Fibroblast of pulmonary artery (primary cell): ENCODE results near the gene FILIP1.

Experiments used
- DNase-seq: peaks from one replicate; pipeline ENCODE4 v3.0.0-alpha.2; 2010; ENCODE audit warnings: low read depth
- H3K4me3 ChIP-seq: replicated peaks from 2 replicates; pipeline ENCODE4 v1.5.1; 2011; ENCODE audit warnings: low read depth, mild to moderate bottlenecking, control low read depth, low read length, moderate library complexity
- CTCF ChIP-seq: IDR thresholded peaks from 2 replicates; pipeline ENCODE4 v1.5.1; 2011; ENCODE audit warnings: mild to moderate bottlenecking, control low read depth, low read length, inconsistent platforms; ENCODE audit errors: missing control alignments

Gene FILIP1

GRCh38 chr6:75301537-75301936 lies 192.1 kb downstream of the FILIP1 start:
- no peak for DNase-seq
- H3K4me3 ChIP-seq = no peak overlapping the region
- no peak for TF ChIP-seq CTCF

- no peak for TF ChIP-seq CTCF
- no peak overlapping the region for H3K4me3 ChIP-seq
- no peak for DNase-seq
Measured at GRCh38 chr6:75301088-75301487, 192.5 kb downstream of the FILIP1 start.

GRCh38 chr6:75300531-75300855 lies 193.1 kb downstream of the FILIP1 start:
- no peak for DNase-seq
- no peak overlapping the region for H3K4me3 ChIP-seq
- no peak for TF ChIP-seq CTCF

- no peak overlapping the region for H3K4me3 ChIP-seq
- no peak for TF ChIP-seq CTCF
- DNase-seq = peak; percentile 20
Measured at GRCh38 chr6:75299801-75300530, 193.6 kb downstream of the FILIP1 start.

GRCh38 chr6:75296811-75297779 lies 196.5 kb downstream of the FILIP1 start:
- H3K4me3 ChIP-seq = no peak overlapping the region
- DNase-seq = peak; percentile 79

GRCh38 chr6:75292555-75292954 lies 201.0 kb downstream of the FILIP1 start:
- TF ChIP-seq CTCF = no peak
- H3K4me3 ChIP-seq = no peak overlapping the region
- no peak for DNase-seq

More at GRCh38 chr6:75296811-75297779, 196.5 kb downstream of the FILIP1 start:
- TF ChIP-seq CTCF = peak; percentile 66
